SK-N-SH treated with all-trans-retinoic acid at 6 μM for 48 hours (cell line): ENCODE measurements around the gene ZAP70.

ENCODE experiments used
- ATAC-seq: fragments of 200-7000 bp; cut with Tn5 transposase; 3 replicates; pipeline ENCODE4 v1.9.1; 2020; ENCODE audit warnings: mild to moderate bottlenecking, moderate library complexity
- ARNTL ChIP-seq: fragments of 450-650 bp; formaldehyde crosslinking; IDR thresholded peaks from 2 replicates; pipeline ENCODE4 v1.5.0; 2020; ENCODE audit warnings: low read depth, mild to moderate bottlenecking, moderate library complexity, borderline replicate concordance
- BACH2 ChIP-seq: fragments of 250-450 bp; sonication (Bioruptor Pico); IDR thresholded peaks from 2 replicates; pipeline ENCODE4 v1.9.0; 2021; ENCODE audit warnings: mild to moderate bottlenecking, borderline replicate concordance
- CSDC2 ChIP-seq: fragments of 250-450 bp; sonication (Bioruptor Pico); IDR thresholded peaks from 2 replicates; pipeline ENCODE4 v1.5.0; 2020; ENCODE audit warnings: mild to moderate bottlenecking, moderate library complexity
- ESRRG ChIP-seq: fragments of 250-450 bp; sonication (Bioruptor Pico); IDR thresholded peaks from 2 replicates; pipeline ENCODE4 v1.6.1; 2021; ENCODE audit warnings: mild to moderate bottlenecking
- ISL1 ChIP-seq: fragments of 250-450 bp; sonication (Bioruptor Pico); IDR thresholded peaks from 2 replicates; pipeline ENCODE4 v2.1.2; 2022; ENCODE audit warnings: mild to moderate bottlenecking, moderate library complexity
- OSR1 ChIP-seq: fragments of 250-450 bp; sonication (Bioruptor Pico); IDR thresholded peaks from 2 replicates; pipeline ENCODE4 v1.8.0; 2022; ENCODE audit warnings: moderate library complexity, mild to moderate bottlenecking, inconsistent platforms
- POU6F1 ChIP-seq: fragments of 250-450 bp; sonication (Bioruptor Pico); IDR thresholded peaks from 2 replicates; pipeline ENCODE4 v1.8.0; 2021; ENCODE audit warnings: low read depth, mild to moderate bottlenecking, moderate library complexity, borderline replicate concordance
- ZC3H10 ChIP-seq: fragments of 250-450 bp; sonication (Bioruptor Pico); IDR thresholded peaks from 2 replicates; pipeline ENCODE4 v1.5.1; 2021; ENCODE audit warnings: mild to moderate bottlenecking, moderate library complexity
- ZFP3 ChIP-seq: fragments of 250-450 bp; sonication (Bioruptor Pico); IDR thresholded peaks from 2 replicates; pipeline ENCODE4 v1.5.0; 2020; ENCODE audit warnings: mild to moderate bottlenecking, moderate library complexity
- ZNF565 ChIP-seq: fragments of 450-650 bp; formaldehyde crosslinking; conservative IDR thresholded peaks from 2 replicates; pipeline ENCODE4 v1.5.0; 2020; ENCODE audit warnings: low read depth, mild to moderate bottlenecking, moderate library complexity
- ZNF70 ChIP-seq: fragments of 450-650 bp; formaldehyde crosslinking; IDR thresholded peaks from 2 replicates; pipeline ENCODE4 v1.5.0; 2020; ENCODE audit warnings: mild to moderate bottlenecking, moderate library complexity
- ZNF8 ChIP-seq: fragments of 450-650 bp; formaldehyde crosslinking; IDR thresholded peaks from 2 replicates; pipeline ENCODE4 v1.5.0; 2020; ENCODE audit warnings: mild to moderate bottlenecking, moderate library complexity
- TF ChIP-seq, protein P1 (sequence below): fragments of 250-450 bp; sonication (Bioruptor Pico); IDR thresholded peaks from 2 replicates; pipeline ENCODE4 v1.5.0; 2020; ENCODE audit warnings: mild to moderate bottlenecking, moderate library complexity
- TF ChIP-seq, protein P2 (sequence below): fragments of 250-450 bp; sonication (Bioruptor Pico); IDR thresholded peaks from 2 replicates; pipeline ENCODE4 v1.5.1; 2021; ENCODE audit warnings: mild to moderate bottlenecking, moderate library complexity
- TF ChIP-seq, protein P3 (sequence below): fragments of 250-450 bp; sonication (Bioruptor Pico); IDR thresholded peaks from 2 replicates; pipeline ENCODE4 v1.5.1; 2020; ENCODE audit warnings: low read depth, mild to moderate bottlenecking, moderate library complexity
- TF ChIP-seq, protein P4 (sequence below): fragments of 250-450 bp; sonication (Bioruptor Pico); IDR thresholded peaks from 2 replicates; pipeline ENCODE4 v1.8.0; 2020; ENCODE audit warnings: mild to moderate bottlenecking, moderate library complexity, borderline replicate concordance

ZAP70 gene

GRCh38 chr2:97752342-97753334 is 39.3 kb downstream of the ZAP70 start (continued):
- TF ChIP-seq, protein P1, sequence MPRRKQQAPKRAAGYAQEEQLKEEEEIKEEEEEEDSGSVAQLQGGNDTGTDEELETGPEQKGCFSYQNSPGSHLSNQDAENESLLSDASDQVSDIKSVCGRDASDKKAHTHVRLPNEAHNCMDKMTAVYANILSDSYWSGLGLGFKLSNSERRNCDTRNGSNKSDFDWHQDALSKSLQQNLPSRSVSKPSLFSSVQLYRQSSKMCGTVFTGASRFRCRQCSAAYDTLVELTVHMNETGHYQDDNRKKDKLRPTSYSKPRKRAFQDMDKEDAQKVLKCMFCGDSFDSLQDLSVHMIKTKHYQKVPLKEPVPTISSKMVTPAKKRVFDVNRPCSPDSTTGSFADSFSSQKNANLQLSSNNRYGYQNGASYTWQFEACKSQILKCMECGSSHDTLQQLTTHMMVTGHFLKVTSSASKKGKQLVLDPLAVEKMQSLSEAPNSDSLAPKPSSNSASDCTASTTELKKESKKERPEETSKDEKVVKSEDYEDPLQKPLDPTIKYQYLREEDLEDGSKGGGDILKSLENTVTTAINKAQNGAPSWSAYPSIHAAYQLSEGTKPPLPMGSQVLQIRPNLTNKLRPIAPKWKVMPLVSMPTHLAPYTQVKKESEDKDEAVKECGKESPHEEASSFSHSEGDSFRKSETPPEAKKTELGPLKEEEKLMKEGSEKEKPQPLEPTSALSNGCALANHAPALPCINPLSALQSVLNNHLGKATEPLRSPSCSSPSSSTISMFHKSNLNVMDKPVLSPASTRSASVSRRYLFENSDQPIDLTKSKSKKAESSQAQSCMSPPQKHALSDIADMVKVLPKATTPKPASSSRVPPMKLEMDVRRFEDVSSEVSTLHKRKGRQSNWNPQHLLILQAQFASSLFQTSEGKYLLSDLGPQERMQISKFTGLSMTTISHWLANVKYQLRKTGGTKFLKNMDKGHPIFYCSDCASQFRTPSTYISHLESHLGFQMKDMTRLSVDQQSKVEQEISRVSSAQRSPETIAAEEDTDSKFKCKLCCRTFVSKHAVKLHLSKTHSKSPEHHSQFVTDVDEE, result no peak
- TF ChIP-seq ZNF8 (CRISPR knock-in tag) (no peak), ZNF70 (CRISPR knock-in tag) (no peak), ISL1 (CRISPR knock-in tag) (no peak), ZC3H10 (CRISPR knock-in tag) (no peak), CSDC2 (CRISPR knock-in tag) (no peak)

DNA sequence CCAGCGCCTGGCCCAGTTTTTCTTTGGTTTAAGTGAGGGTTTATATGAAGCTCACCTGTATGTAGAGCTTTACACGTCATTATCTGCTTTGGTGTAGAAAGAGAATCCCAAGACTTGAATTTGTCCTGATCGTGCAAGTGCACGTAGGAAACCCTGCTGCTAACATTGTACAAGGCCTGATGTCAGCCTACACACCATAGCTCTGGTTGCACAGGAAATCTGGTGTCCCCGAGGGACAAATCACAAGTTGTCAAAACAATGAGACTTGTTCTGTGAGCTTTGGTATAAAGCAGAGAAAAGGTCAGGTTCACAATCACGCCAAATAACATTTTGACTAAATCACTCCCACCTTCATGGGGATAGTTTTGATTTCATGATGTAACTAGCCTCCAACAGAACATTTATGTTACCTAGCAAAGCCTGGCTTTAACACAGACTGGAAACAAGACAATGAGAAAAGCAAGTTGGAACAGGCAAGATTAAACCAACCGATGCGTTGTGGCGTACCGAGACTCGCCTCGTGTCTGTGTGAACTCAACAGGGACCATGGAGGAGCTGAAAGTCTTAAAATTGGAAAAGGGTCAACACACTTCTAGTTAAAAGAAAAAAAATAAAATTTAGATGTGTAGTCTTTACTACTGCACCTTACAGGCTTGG is 41.4 kb downstream of the ZAP70 start:
- TF ChIP-seq, protein P1, result no peak
- TF ChIP-seq, protein P2, sequence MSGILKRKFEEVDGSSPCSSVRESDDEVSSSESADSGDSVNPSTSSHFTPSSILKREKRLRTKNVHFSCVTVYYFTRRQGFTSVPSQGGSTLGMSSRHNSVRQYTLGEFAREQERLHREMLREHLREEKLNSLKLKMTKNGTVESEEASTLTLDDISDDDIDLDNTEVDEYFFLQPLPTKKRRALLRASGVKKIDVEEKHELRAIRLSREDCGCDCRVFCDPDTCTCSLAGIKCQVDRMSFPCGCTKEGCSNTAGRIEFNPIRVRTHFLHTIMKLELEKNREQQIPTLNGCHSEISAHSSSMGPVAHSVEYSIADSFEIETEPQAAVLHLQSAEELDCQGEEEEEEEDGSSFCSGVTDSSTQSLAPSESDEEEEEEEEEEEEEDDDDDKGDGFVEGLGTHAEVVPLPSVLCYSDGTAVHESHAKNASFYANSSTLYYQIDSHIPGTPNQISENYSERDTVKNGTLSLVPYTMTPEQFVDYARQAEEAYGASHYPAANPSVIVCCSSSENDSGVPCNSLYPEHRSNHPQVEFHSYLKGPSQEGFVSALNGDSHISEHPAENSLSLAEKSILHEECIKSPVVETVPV (CRISPR knock-in tag), result no peak
- TF ChIP-seq, protein P3, sequence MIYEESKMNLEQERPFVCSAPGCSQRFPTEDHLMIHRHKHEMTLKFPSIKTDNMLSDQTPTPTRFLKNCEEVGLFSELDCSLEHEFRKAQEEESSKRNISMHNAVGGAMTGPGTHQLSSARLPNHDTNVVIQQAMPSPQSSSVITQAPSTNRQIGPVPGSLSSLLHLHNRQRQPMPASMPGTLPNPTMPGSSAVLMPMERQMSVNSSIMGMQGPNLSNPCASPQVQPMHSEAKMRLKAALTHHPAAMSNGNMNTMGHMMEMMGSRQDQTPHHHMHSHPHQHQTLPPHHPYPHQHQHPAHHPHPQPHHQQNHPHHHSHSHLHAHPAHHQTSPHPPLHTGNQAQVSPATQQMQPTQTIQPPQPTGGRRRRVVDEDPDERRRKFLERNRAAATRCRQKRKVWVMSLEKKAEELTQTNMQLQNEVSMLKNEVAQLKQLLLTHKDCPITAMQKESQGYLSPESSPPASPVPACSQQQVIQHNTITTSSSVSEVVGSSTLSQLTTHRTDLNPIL (CRISPR knock-in tag), result no peak
- TF ChIP-seq POU6F1 (CRISPR knock-in tag), result no peak
- TF ChIP-seq OSR1 (CRISPR knock-in tag), result no peak
- no peak for TF ChIP-seq CSDC2 (CRISPR knock-in tag)
- TF ChIP-seq ESRRG (CRISPR knock-in tag), result no peak
- TF ChIP-seq ARNTL (CRISPR knock-in tag), result no peak
- TF ChIP-seq ZC3H10 (CRISPR knock-in tag), result no peak
- TF ChIP-seq, protein P4, sequence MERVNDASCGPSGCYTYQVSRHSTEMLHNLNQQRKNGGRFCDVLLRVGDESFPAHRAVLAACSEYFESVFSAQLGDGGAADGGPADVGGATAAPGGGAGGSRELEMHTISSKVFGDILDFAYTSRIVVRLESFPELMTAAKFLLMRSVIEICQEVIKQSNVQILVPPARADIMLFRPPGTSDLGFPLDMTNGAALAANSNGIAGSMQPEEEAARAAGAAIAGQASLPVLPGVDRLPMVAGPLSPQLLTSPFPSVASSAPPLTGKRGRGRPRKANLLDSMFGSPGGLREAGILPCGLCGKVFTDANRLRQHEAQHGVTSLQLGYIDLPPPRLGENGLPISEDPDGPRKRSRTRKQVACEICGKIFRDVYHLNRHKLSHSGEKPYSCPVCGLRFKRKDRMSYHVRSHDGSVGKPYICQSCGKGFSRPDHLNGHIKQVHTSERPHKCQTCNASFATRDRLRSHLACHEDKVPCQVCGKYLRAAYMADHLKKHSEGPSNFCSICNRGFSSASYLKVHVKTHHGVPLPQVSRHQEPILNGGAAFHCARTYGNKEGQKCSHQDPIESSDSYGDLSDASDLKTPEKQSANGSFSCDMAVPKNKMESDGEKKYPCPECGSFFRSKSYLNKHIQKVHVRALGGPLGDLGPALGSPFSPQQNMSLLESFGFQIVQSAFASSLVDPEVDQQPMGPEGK, result no peak
- TF ChIP-seq ZNF70 (CRISPR knock-in tag), result no peak
- TF ChIP-seq ZNF8 (CRISPR knock-in tag), result no peak
- no peak for TF ChIP-seq BACH2 (CRISPR knock-in tag)
- TF ChIP-seq ZNF565 (CRISPR knock-in tag), result no peak
- no peak for TF ChIP-seq ZFP3 (CRISPR knock-in tag)
- ATAC-seq, result no peak
